H1 (cell line): ENCODE data around the gene OTOGL. TPM values are rescaled to one million over a fixed set of nuclear protein-coding genes. Genes with fewer than 3 reads are reported as not detected.

Experiments
- CTCF ChIA-PET: fragments of 300-600 bp; sonication (Branson Sonifier 250); formaldehyde crosslinking; loops from one replicate; lab custom pipeline; 2021; ENCODE audit not compliant: partially characterized antibody; lab: Charles Lee
- POLR2A ChIA-PET: fragments of 300-600 bp; sonication (Branson Sonifier 250); formaldehyde crosslinking; loops from one replicate; lab custom pipeline; 2021; ENCODE audit warnings: inconsistent platforms; ENCODE audit not compliant: partially characterized antibody; lab: Charles Lee
- DNase-seq, 2 experiments: peaks; one replicate each; pipeline versions ENCODE4 v3.0.0 to v3.0.0-alpha.2; 2010 to 2022; ENCODE audit warnings: low spot score in 2 of 2, low read depth in 1 of 2, mixed read lengths in 1 of 2
- FAIRE-seq: peaks from 2 replicates; lab custom pipeline; 2011; peaks lifted over from hg19 to GRCh38; lab: Jason Lieb, UNC
- H2AFZ ChIP-seq: 2 replicates; pipeline ENCODE4 v1.8.1; 2012; ENCODE audit warnings: low read length, inconsistent platforms
- H2AK5ac ChIP-seq: 2 replicates; pipeline ENCODE4 v1.6.1; 2013; ENCODE audit warnings: low read depth, low read length
- H2BK120ac ChIP-seq: replicated peaks from 2 replicates; pipeline ENCODE3; 2013; ENCODE audit warnings: low read depth, low read length, inconsistent platforms
- H2BK12ac ChIP-seq: 2 replicates; pipeline ENCODE4 v1.6.1; 2013; ENCODE audit warnings: low read depth, low read length
- H2BK15ac ChIP-seq: 2 replicates; pipeline ENCODE4 v1.6.1; 2013; ENCODE audit warnings: low read length
- H2BK20ac ChIP-seq: 2 replicates; pipeline ENCODE4 v1.6.1; 2013; ENCODE audit warnings: low read length
- H2BK5ac ChIP-seq: 2 replicates; pipeline ENCODE4 v1.6.1; 2013; ENCODE audit warnings: low read depth, low read length
- H3K14ac ChIP-seq: 2 replicates; pipeline ENCODE4 v1.6.1; 2013; ENCODE audit warnings: inconsistent platforms; ENCODE audit not compliant: insufficient read length
- H3K18ac ChIP-seq: 2 replicates; pipeline ENCODE4 v1.6.1; 2013; ENCODE audit warnings: low read length; ENCODE audit errors: extremely low read depth
- H3K23ac ChIP-seq: 2 replicates; pipeline ENCODE4 v1.6.1; 2013; ENCODE audit warnings: inconsistent platforms; ENCODE audit not compliant: insufficient read length
- H3K23me2 ChIP-seq: 2 replicates; pipeline ENCODE4 v1.6.1; 2013; ENCODE audit warnings: low read depth, low read length
- H3K27ac ChIP-seq: 2 replicates; pipeline ENCODE4 v1.6.1; 2011; ENCODE audit warnings: low read depth, low read length, inconsistent platforms
- H3K27me3 ChIP-seq, 4 experiments: replicated peaks in 1 of 4; 1 replicate in 1 of 4; 2 replicates in 3 of 4; pipeline versions ENCODE4 v1.6.1 to v1.8.1; 2011 to 2013; ENCODE audit warnings: low read length in 3 of 4, mild to moderate bottlenecking in 3 of 4, inconsistent platforms in 2 of 4, mixed read lengths in 2 of 4, moderate library complexity in 1 of 4; ENCODE audit not compliant: control insufficient read depth in 3 of 4, insufficient read depth in 3 of 4; ENCODE audit errors: extremely low read depth in 1 of 4
- H3K36me3 ChIP-seq, 4 experiments: 2 replicates each; pipeline versions ENCODE4 v1.6.1 to v1.8.1; 2011 to 2013; ENCODE audit warnings: mild to moderate bottlenecking in 4 of 4, low read length in 3 of 4, moderate library complexity in 2 of 4, control low read depth in 1 of 4, inconsistent platforms in 1 of 4; ENCODE audit not compliant: insufficient read depth in 4 of 4, control insufficient read depth in 2 of 4
- H3K4ac ChIP-seq: replicated peaks from 2 replicates; pipeline ENCODE3; 2013; ENCODE audit warnings: low read length, low read depth, mixed read lengths, inconsistent platforms; ENCODE audit not compliant: insufficient read length
- H3K4me1 ChIP-seq, 4 experiments: replicated peaks in 1 of 4; 1 replicate in 1 of 4; 2 replicates in 3 of 4; pipeline versions ENCODE4 v1.6.1 to v1.8.1; 2011 to 2013; ENCODE audit warnings: low read length in 3 of 4, inconsistent platforms in 2 of 4, mixed read lengths in 1 of 4; ENCODE audit not compliant: insufficient read depth in 4 of 4, control insufficient read depth in 3 of 4
- H3K4me2 ChIP-seq, 2 experiments: 2 replicates each; pipeline versions ENCODE4 v1.6.1 to v1.8.1; 2011 to 2013; ENCODE audit warnings: low read depth in 2 of 2, low read length in 2 of 2, control low read depth in 1 of 2, inconsistent platforms in 1 of 2, mild to moderate bottlenecking in 1 of 2; ENCODE audit not compliant: insufficient read depth in 1 of 2
- H3K4me3 ChIP-seq, 4 experiments: fragments of 200-600, 300-600 bp in 1 of 4; sonication (generic), shearing (Covaris generic), sonication (Bioruptor Twin) in 1 of 4; 2 replicates each; pipeline versions ENCODE4 v1.5.1 to v1.8.1; 2011 to 2016; ENCODE audit warnings: low read length in 4 of 4, low read depth in 3 of 4, control low read depth in 2 of 4, inconsistent platforms in 2 of 4, mild to moderate bottlenecking in 2 of 4, mixed read lengths in 1 of 4, moderate library complexity in 1 of 4; ENCODE audit not compliant: insufficient read depth in 2 of 4; ENCODE audit errors: extremely low read depth in 1 of 4
- H3K56ac ChIP-seq: replicated peaks from 2 replicates; pipeline ENCODE3; 2013; ENCODE audit warnings: low read depth, mild to moderate bottlenecking, mixed read lengths, low read length, inconsistent platforms; ENCODE audit not compliant: insufficient read length
- H3K79me1 ChIP-seq: 2 replicates; pipeline ENCODE4 v1.6.1; 2013; ENCODE audit warnings: low read depth, low read length, control low read depth
- H3K79me2 ChIP-seq, 2 experiments: 2 replicates each; pipeline versions ENCODE4 v1.6.1 to v1.8.1; 2012 to 2013; ENCODE audit warnings: low read length in 2 of 2, mild to moderate bottlenecking in 2 of 2, inconsistent platforms in 1 of 2; ENCODE audit not compliant: insufficient read depth in 2 of 2, control insufficient read depth in 1 of 2
- H3K9ac ChIP-seq, 4 experiments: replicated peaks in 1 of 4; 1 replicate in 1 of 4; 2 replicates in 3 of 4; pipeline versions ENCODE4 v1.6.1 to v1.8.1; 2011 to 2013; ENCODE audit warnings: low read depth in 3 of 4, low read length in 3 of 4, control low read depth in 2 of 4, mild to moderate bottlenecking in 2 of 4, moderate library complexity in 2 of 4, inconsistent platforms in 1 of 4; ENCODE audit errors: extremely low read depth in 1 of 4
- H3K9me3 ChIP-seq, 2 experiments: 2 replicates each; pipeline versions ENCODE4 v1.6.1 to v1.8.1; 2012 to 2013; ENCODE audit warnings: mild to moderate bottlenecking in 2 of 2, moderate library complexity in 2 of 2, control low read depth in 1 of 2, inconsistent platforms in 1 of 2, low read depth in 1 of 2, low read length in 1 of 2, mixed read lengths in 1 of 2; ENCODE audit not compliant: insufficient read depth in 2 of 2
- H4K20me1 ChIP-seq, 2 experiments: replicated peaks in 1 of 2; 2 replicates each; pipeline versions ENCODE3 to v1.8.1; 2011 to 2013; ENCODE audit warnings: inconsistent platforms in 2 of 2, low read length in 2 of 2, mild to moderate bottlenecking in 1 of 2; ENCODE audit not compliant: insufficient read depth in 2 of 2, control insufficient read depth in 1 of 2
- H4K5ac ChIP-seq: 2 replicates; pipeline ENCODE4 v1.6.1; 2013; ENCODE audit warnings: low read length, low read depth, mixed read lengths, inconsistent platforms; ENCODE audit not compliant: insufficient read length
- H4K8ac ChIP-seq: 2 replicates; pipeline ENCODE4 v1.8.0; 2013; ENCODE audit warnings: mild to moderate bottlenecking, moderate library complexity, low read length, inconsistent platforms; ENCODE audit not compliant: insufficient read depth; ENCODE audit errors: extremely low read depth
- H4K91ac ChIP-seq: replicated peaks from 2 replicates; pipeline ENCODE3; 2013; ENCODE audit warnings: low read length, mixed read lengths, inconsistent platforms; ENCODE audit not compliant: insufficient read length
- BRCA1 ChIP-seq: IDR thresholded peaks from 2 replicates; pipeline ENCODE4 v1.6.1; 2012; ENCODE audit warnings: low read depth, low read length, improper control_type of control experiment
- EP300 ChIP-seq, 2 experiments: IDR thresholded peaks; 1 replicate in 1 of 2; 2 replicates in 1 of 2; pipeline ENCODE4 v1.6.1; 2011 to 2012; ENCODE audit warnings: low read depth in 2 of 2, low read length in 2 of 2, mild to moderate bottlenecking in 2 of 2, borderline replicate concordance in 1 of 2, inconsistent platforms in 1 of 2, moderate library complexity in 1 of 2
- HDAC6 ChIP-seq: IDR thresholded peaks from one replicate; pipeline ENCODE4 v1.7.1; 2012; ENCODE audit warnings: low read depth, mild to moderate bottlenecking, inconsistent platforms, low read length, moderate library complexity
- POLR2A ChIP-seq, 2 experiments: IDR thresholded peaks; 1 replicate in 1 of 2; 2 replicates in 1 of 2; pipeline ENCODE4 v1.6.1; 2011; ENCODE audit warnings: low read depth in 2 of 2, low read length in 2 of 2, mild to moderate bottlenecking in 2 of 2; ENCODE audit errors: control extremely low read depth in 1 of 2
- RNF2 ChIP-seq: fragments of 200-900, 300-1000 bp; sonication (generic); IDR thresholded peaks from 2 replicates; pipeline ENCODE4 v1.7.1; 2016; ENCODE audit warnings: borderline replicate concordance, low read depth, mild to moderate bottlenecking, antibody characterized with exemption, low read length; ENCODE audit not compliant: poor library complexity, severe bottlenecking; ENCODE audit errors: missing control alignments
- RXRA ChIP-seq: IDR thresholded peaks from 2 replicates; pipeline ENCODE4 v1.6.1; 2011; ENCODE audit warnings: low read depth, mild to moderate bottlenecking, low read length, moderate library complexity; ENCODE audit not compliant: insufficient read depth
- SP1 ChIP-seq: IDR thresholded peaks from 2 replicates; pipeline ENCODE4 v1.6.1; 2011; ENCODE audit warnings: low read depth, low read length
- SP4 ChIP-seq: IDR thresholded peaks from 2 replicates; pipeline ENCODE4 v1.6.1; 2012; ENCODE audit warnings: low read length, inconsistent platforms
- SUZ12 ChIP-seq: fragments of 200-600 bp; sonication (generic); IDR thresholded peaks from 2 replicates; pipeline ENCODE4 v1.6.1; 2012; ENCODE audit warnings: mild to moderate bottlenecking, inconsistent platforms, low read length, moderate library complexity, mixed read lengths
- TAF7 ChIP-seq: optimal IDR thresholded peaks from 2 replicates; pipeline ENCODE3; 2011; ENCODE audit warnings: low read depth, mild to moderate bottlenecking, inconsistent platforms, low read length, moderate library complexity, borderline replicate concordance
- ZNF274 ChIP-seq: IDR thresholded peaks from 2 replicates; pipeline ENCODE4 v1.7.0; 2012; ENCODE audit warnings: low read length, borderline replicate concordance; ENCODE audit errors: extremely low read depth
- WGBS, 2 experiments: shearing (Covaris generic) in 1 of 2; methylation state at CpG; one replicate each; pipeline versions ENCODE4 v1.1.6 to v1.1.7; 2013 to 2015; ENCODE audit warnings: low lambda C conversion rate in 2 of 2, mixed read lengths in 2 of 2, inconsistent platforms in 1 of 2, low coverage in 1 of 2, missing lambda C conversion rate in 1 of 2; ENCODE audit not compliant: insufficient replicate concordance in 2 of 2, insufficient coverage in 1 of 2, insufficient read length in 1 of 2; ENCODE audit errors: extremely low coverage in 1 of 2, missing lambda C conversion rate in 1 of 2; 5-methylcytosine and 5-hydroxymethylcytosine counted together
- polyA plus RNA-seq, 7 experiments: library from polyadenylated mRNA; depleted of rRNA in 3 of 7; stranded (reverse) in 5 of 7; unstranded in 2 of 7; fragments of >200 nt in 5 of 7; fragments of 200-250 nt in 2 of 7; gene quantifications; 1 replicate in 5 of 7; 2 replicates in 1 of 7; 4 replicates in 1 of 7; pipeline versions ENCODE4 v1.2.1 to v1.2.3, GENCODE V29; 2011 to 2013; ENCODE audit warnings: missing spikeins in 2 of 7, mixed read lengths in 2 of 7
- total RNA-seq: library from RNA; stranded (reverse); fragmentation: NEBNext Ultra II Directional; extraction: Animal tissue kit (Norgen Biotek cat#: 25700); gene quantifications from 2 replicates; pipeline ENCODE4 v1.2.1, GENCODE V29; 2021
- TF ChIP-seq, protein P1 (sequence below), 3 experiments: IDR thresholded peaks; 1 replicate in 2 of 3; 2 replicates in 1 of 3; pipeline versions ENCODE4 v1.5.1 to v1.6.1; 2011; ENCODE audit warnings: low read length in 3 of 3, mild to moderate bottlenecking in 3 of 3, inconsistent platforms in 2 of 3, low read depth in 1 of 3, moderate library complexity in 1 of 3; ENCODE audit not compliant: insufficient read depth in 1 of 3; ENCODE audit errors: control extremely low read depth in 1 of 3

OTOGL gene
- total and polyA plus RNA-seq, 2 of the 8 experiments (the other 6 are each of a cell fraction or from before 2014, with no cell fraction given), result 0.12 to 0.17 TPM

DNA sequence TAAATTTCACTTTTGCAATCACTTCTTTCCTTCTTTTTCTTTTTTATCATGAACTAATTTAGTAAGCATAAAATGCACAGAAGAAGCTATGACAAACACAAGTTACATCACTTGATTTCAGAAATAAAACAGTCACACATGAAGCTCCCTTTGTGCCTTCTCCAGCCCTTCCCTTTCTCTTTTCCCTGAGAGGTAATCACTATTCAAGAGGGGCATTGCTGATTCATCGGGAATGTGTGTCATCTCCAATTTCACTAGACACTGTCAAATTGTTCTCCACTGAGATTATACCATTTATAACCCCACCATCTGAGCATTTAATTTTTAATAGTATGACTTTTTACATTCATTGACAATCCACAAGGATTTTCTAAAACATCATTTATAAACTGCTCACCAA, 253.1 kb downstream of the OTOGL start:
- H2AFZ ChIP-seq, result no peak overlapping the region
- 94% methylated on average over 1 of the region's 1 CpG; no CpG with 5 or more reads in 1 of the 2 experiments for WGBS, 2 experiments
- no peaks in the 10 kb centered on the region for H3K23me2 ChIP-seq
- no peak overlapping the region for H2BK5ac ChIP-seq
- no peak for DNase-seq
- no peak overlapping the region for H3K4me3 ChIP-seq
- no peak overlapping the region for H3K27ac ChIP-seq
- H3K27me3 ChIP-seq, result no peaks in the 10 kb centered on the region
- ChIA-PET CTCF (interaction anchor here (0.6 kb wide), 1 partner anchor 978 kb away, joined by 4 read pairs; no protein-coding TSS in a partner anchor), POLR2A (no interaction called here)
- no peak overlapping the region for H2AK5ac ChIP-seq
- H3K9me3 ChIP-seq, result no peaks in the 10 kb centered on the region
- H3K36me3 ChIP-seq, result no peaks in the 10 kb centered on the region
- H2BK15ac ChIP-seq, result no peak overlapping the region
- no peaks in the 10 kb centered on the region for H3K79me1 ChIP-seq
- no peak overlapping the region for H3K56ac ChIP-seq
- no peak overlapping the region for H3K18ac ChIP-seq
- H3K23ac ChIP-seq, result no peak overlapping the region
- no peak overlapping the region for H2BK12ac ChIP-seq
- peaks cover 0 to 1% of the 10 kb centered on the region in 2 experiments for H4K20me1 ChIP-seq
- no peak overlapping the region for H3K4ac ChIP-seq
- H3K79me2 ChIP-seq, result no peaks in the 10 kb centered on the region
- no peak overlapping the region for H4K8ac ChIP-seq
- H3K14ac ChIP-seq, result no peak overlapping the region
- H3K9ac ChIP-seq, result no peak overlapping the region
- no peak overlapping the region for H2BK20ac ChIP-seq
- H4K91ac ChIP-seq, result no peak overlapping the region
- no peaks in the 10 kb centered on the region for H3K4me1 ChIP-seq
- FAIRE-seq, result no peak
- no peak overlapping the region for H2BK120ac ChIP-seq
- H3K4me2 ChIP-seq, result no peak overlapping the region
- H4K5ac ChIP-seq, result no peak overlapping the region
- no peak for TF ChIP-seq ZNF274
- no peak for TF ChIP-seq BRCA1
- TF ChIP-seq SP1, result no peak
- TF ChIP-seq POLR2A (IDR thresholded peaks at IDR 0.05; ENCODE audit: control extremely low read depth in 1 of 2, low read depth in 2 of 2, low read length in 2 of 2), result no peak
- TF ChIP-seq SUZ12, result no peak
- no peak for TF ChIP-seq HDAC6
- TF ChIP-seq TAF7, result no peak
- TF ChIP-seq EP300 (IDR thresholded peaks at IDR 0.05; ENCODE audit: borderline replicate concordance in 1 of 2, low read depth in 2 of 2, low read length in 2 of 2), result no peak
- no peak for TF ChIP-seq RXRA
- TF ChIP-seq SP4, result no peak
- no peak for TF ChIP-seq RNF2
- TF ChIP-seq, protein P1, sequence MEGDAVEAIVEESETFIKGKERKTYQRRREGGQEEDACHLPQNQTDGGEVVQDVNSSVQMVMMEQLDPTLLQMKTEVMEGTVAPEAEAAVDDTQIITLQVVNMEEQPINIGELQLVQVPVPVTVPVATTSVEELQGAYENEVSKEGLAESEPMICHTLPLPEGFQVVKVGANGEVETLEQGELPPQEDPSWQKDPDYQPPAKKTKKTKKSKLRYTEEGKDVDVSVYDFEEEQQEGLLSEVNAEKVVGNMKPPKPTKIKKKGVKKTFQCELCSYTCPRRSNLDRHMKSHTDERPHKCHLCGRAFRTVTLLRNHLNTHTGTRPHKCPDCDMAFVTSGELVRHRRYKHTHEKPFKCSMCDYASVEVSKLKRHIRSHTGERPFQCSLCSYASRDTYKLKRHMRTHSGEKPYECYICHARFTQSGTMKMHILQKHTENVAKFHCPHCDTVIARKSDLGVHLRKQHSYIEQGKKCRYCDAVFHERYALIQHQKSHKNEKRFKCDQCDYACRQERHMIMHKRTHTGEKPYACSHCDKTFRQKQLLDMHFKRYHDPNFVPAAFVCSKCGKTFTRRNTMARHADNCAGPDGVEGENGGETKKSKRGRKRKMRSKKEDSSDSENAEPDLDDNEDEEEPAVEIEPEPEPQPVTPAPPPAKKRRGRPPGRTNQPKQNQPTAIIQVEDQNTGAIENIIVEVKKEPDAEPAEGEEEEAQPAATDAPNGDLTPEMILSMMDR (IDR thresholded peaks at IDR 0.05; ENCODE audit: control extremely low read depth in 1 of 3, insufficient read depth in 1 of 3, low read depth in 1 of 3, low read length in 3 of 3), result no peak
